WTC11 (cell line): ENCODE results near the gene SERPINB6. TPM values are rescaled to one million over a fixed set of nuclear protein-coding genes. Genes with fewer than 3 reads are reported as not detected.
A peak's percentile ranks its signal among the peaks of the same experiment; 100 is the strongest.

Experiments
- AFF4 ChIP-seq: sonication (generic); formaldehyde crosslinking; IDR thresholded peaks from 2 replicates; pipeline ENCODE4 v1.8.1; 2023; ENCODE audit warnings: mild to moderate bottlenecking, missing genetic modification reagents, borderline replicate concordance
- ATF2 ChIP-seq: sonication (generic); formaldehyde crosslinking; IDR thresholded peaks from 2 replicates; pipeline ENCODE4 v1.8.1; 2022; ENCODE audit warnings: low read depth, missing genetic modification reagents, borderline replicate concordance
- ATF3 ChIP-seq: sonication (generic); formaldehyde crosslinking; conservative IDR thresholded peaks from 2 replicates; pipeline ENCODE4 v1.8.1; 2022; ENCODE audit warnings: mild to moderate bottlenecking, missing genetic modification reagents
- ATF6 ChIP-seq: sonication (generic); formaldehyde crosslinking; IDR thresholded peaks from 2 replicates; pipeline ENCODE4 v1.8.1; 2023; ENCODE audit warnings: mild to moderate bottlenecking, missing genetic modification reagents
- CREB1 ChIP-seq: sonication (generic); formaldehyde crosslinking; IDR thresholded peaks from 2 replicates; pipeline ENCODE4 v1.8.0; 2023; ENCODE audit warnings: mild to moderate bottlenecking, missing genetic modification reagents
- ESRRA ChIP-seq: sonication (generic); formaldehyde crosslinking; IDR thresholded peaks from 2 replicates; pipeline ENCODE4 v1.8.1; 2022; ENCODE audit warnings: mild to moderate bottlenecking, missing genetic modification reagents, borderline replicate concordance
- GTF2I ChIP-seq: fragments of 250-450 bp; sonication (Bioruptor Pico); conservative IDR thresholded peaks from 2 replicates; pipeline ENCODE4 v1.4.0; 2021; ENCODE audit warnings: mild to moderate bottlenecking
- HMGXB4 ChIP-seq: sonication (generic); formaldehyde crosslinking; IDR thresholded peaks from 2 replicates; pipeline ENCODE4 v1.8.1; 2023; ENCODE audit warnings: mild to moderate bottlenecking, moderate library complexity, missing genetic modification reagents
- NFE2L1 ChIP-seq: sonication (generic); formaldehyde crosslinking; IDR thresholded peaks from 2 replicates; pipeline ENCODE4 v1.8.1; 2023; ENCODE audit warnings: missing genetic modification reagents
- NR1H2 ChIP-seq: sonication (generic); formaldehyde crosslinking; IDR thresholded peaks from 2 replicates; pipeline ENCODE4 v1.9.0; 2021; ENCODE audit warnings: mild to moderate bottlenecking, moderate library complexity, missing genetic modification reagents
- NR2C2 ChIP-seq: sonication (generic); formaldehyde crosslinking; IDR thresholded peaks from 2 replicates; pipeline ENCODE4 v1.8.0; 2022; ENCODE audit warnings: mild to moderate bottlenecking, missing genetic modification reagents
- SMAD3 ChIP-seq: sonication (generic); formaldehyde crosslinking; IDR thresholded peaks from 2 replicates; pipeline ENCODE4 v1.8.0; 2022; ENCODE audit warnings: missing genetic modification reagents, mild to moderate bottlenecking, borderline replicate concordance
- SMAD4 ChIP-seq: sonication (generic); formaldehyde crosslinking; IDR thresholded peaks from 2 replicates; pipeline ENCODE4 v1.8.0; 2022; ENCODE audit warnings: mild to moderate bottlenecking, missing genetic modification reagents
- SP1 ChIP-seq: sonication (generic); formaldehyde crosslinking; conservative IDR thresholded peaks from 2 replicates; pipeline ENCODE4 v1.8.1; 2022; ENCODE audit warnings: missing genetic modification reagents
- TEAD4 ChIP-seq: sonication (generic); formaldehyde crosslinking; IDR thresholded peaks from 2 replicates; pipeline ENCODE4 v1.8.0; 2022; ENCODE audit warnings: mild to moderate bottlenecking, missing genetic modification reagents
- TP53 ChIP-seq: sonication (generic); formaldehyde crosslinking; IDR thresholded peaks from 2 replicates; pipeline ENCODE4 v1.8.1; 2023; ENCODE audit warnings: mild to moderate bottlenecking, missing genetic modification reagents
- ZBTB43 ChIP-seq: sonication (generic); formaldehyde crosslinking; IDR thresholded peaks from 2 replicates; pipeline ENCODE4 v1.8.1; 2023; ENCODE audit warnings: mild to moderate bottlenecking, missing genetic modification reagents
- ZNF416 ChIP-seq: fragments of 250-450 bp; sonication (Bioruptor Pico); IDR thresholded peaks from 2 replicates; pipeline ENCODE4 v1.9.0; 2021; ENCODE audit warnings: mild to moderate bottlenecking, inconsistent platforms
- ZNF532 ChIP-seq: fragments of 250-450 bp; sonication (Bioruptor Pico); IDR thresholded peaks from 2 replicates; pipeline ENCODE4 v1.9.0; 2021; ENCODE audit warnings: mild to moderate bottlenecking, borderline replicate concordance
- total RNA-seq: library from RNA; stranded (reverse); gene quantifications from 3 replicates; pipeline ENCODE4 v1.2.3, GENCODE V29; 2021

The SERPINB6 gene
- total RNA-seq, 1 experiment from 2014 or later, result 28.0 TPM

GRCh38 chr6:2999618-3000557 lies 28.5 kb upstream of the SERPINB6 start, which contains the start of gene NQO2 (continued):
- TF ChIP-seq ATF3 (no peak), TEAD4 (CRISPR knock-in tag) (no peak), NFE2L1 (peak; percentile 67; the same call in 1 of the 2 replicates), ESRRA (CRISPR knock-in tag) (no peak), ZBTB43 (CRISPR knock-in tag) (no peak), SP1 (CRISPR knock-in tag) (peak; percentile 81), NR2C2 (CRISPR knock-in tag) (0 out of 2 replicates have a peak, but pooled peaks have one; percentile 44), ZNF416 (CRISPR knock-in tag) (no peak), CREB1 (CRISPR knock-in tag) (0 out of 2 replicates have a peak, but pooled peaks have one; percentile 43), SMAD4 (no peak), ATF6 (CRISPR knock-in tag) (no peak), ZNF532 (CRISPR knock-in tag) (no peak), ATF2 (CRISPR knock-in tag) (no peak), TP53 (no peak), AFF4 (peak; percentile 28; the same call in 1 of the 2 replicates), SMAD3 (CRISPR knock-in tag) (0 out of 2 replicates have a peak, but pooled peaks have one; percentile 48), GTF2I (CRISPR knock-in tag) (no peak), HMGXB4 (CRISPR knock-in tag) (peak; percentile 72; the same call in 1 of the 2 replicates), NR1H2 (no peak)
